Mesenchymal stem cell (in vitro differentiated cells and primary cell): Measurements from ENCODE around the gene PRTN3.

Source experiments
- DNase-seq: peaks from one replicate; pipeline ENCODE4 v3.0.0-alpha.2; 2013
- H2AFZ ChIP-seq: one replicate; pipeline ENCODE4 v1.6.1; 2013; ENCODE audit warnings: low read depth, mild to moderate bottlenecking, control low read depth, inconsistent platforms, low read length, moderate library complexity
- H2AK5ac ChIP-seq: 2 replicates; pipeline ENCODE4 v1.6.1; 2013; ENCODE audit warnings: low read length, moderate library complexity, mild to moderate bottlenecking, inconsistent platforms; ENCODE audit not compliant: severe bottlenecking
- H2BK120ac ChIP-seq: one replicate; pipeline ENCODE4 v1.6.1; 2013; ENCODE audit warnings: low read depth, mild to moderate bottlenecking, inconsistent platforms, low read length, moderate library complexity
- H2BK12ac ChIP-seq, 2 experiments: one replicate each; pipeline ENCODE4 v1.6.1; 2013; ENCODE audit warnings: inconsistent platforms in 2 of 2, low read length in 2 of 2, mild to moderate bottlenecking in 2 of 2, moderate library complexity in 2 of 2, control low read depth in 1 of 2
- H2BK15ac ChIP-seq: one replicate; pipeline ENCODE4 v1.6.1; 2013; ENCODE audit warnings: mild to moderate bottlenecking, low read depth, inconsistent platforms; ENCODE audit not compliant: poor library complexity, severe bottlenecking
- H2BK5ac ChIP-seq: 2 replicates; pipeline ENCODE4 v1.6.1; 2013; ENCODE audit warnings: low read depth, mild to moderate bottlenecking, low read length, control low read depth, inconsistent platforms; ENCODE audit not compliant: poor library complexity, severe bottlenecking
- H3K14ac ChIP-seq, 2 experiments: one replicate each; pipeline ENCODE4 v1.6.1; 2013; ENCODE audit warnings: inconsistent platforms in 2 of 2, low read length in 2 of 2, control low read depth in 1 of 2, mild to moderate bottlenecking in 1 of 2, moderate library complexity in 1 of 2
- H3K18ac ChIP-seq, 2 experiments: one replicate each; pipeline ENCODE4 v1.6.1; 2013; ENCODE audit warnings: inconsistent platforms in 2 of 2, low read length in 2 of 2, control low read depth in 1 of 2, low read depth in 1 of 2, mild to moderate bottlenecking in 1 of 2
- H3K23ac ChIP-seq, 2 experiments: one replicate each; pipeline ENCODE4 v1.6.1; 2013; ENCODE audit warnings: inconsistent platforms in 2 of 2, low read length in 2 of 2, mild to moderate bottlenecking in 2 of 2, moderate library complexity in 2 of 2, control low read depth in 1 of 2
- H3K27ac ChIP-seq: 2 replicates; pipeline ENCODE4 v1.5.1; 2013; ENCODE audit warnings: mild to moderate bottlenecking, moderate library complexity, low read length, control low read depth, inconsistent platforms; ENCODE audit not compliant: poor library complexity, severe bottlenecking
- H3K27me3 ChIP-seq, 2 experiments: 2 replicates each; pipeline versions ENCODE4 v1.6.1 to v1.7.0; 2013; ENCODE audit warnings: low read length in 2 of 2, mild to moderate bottlenecking in 2 of 2, moderate library complexity in 2 of 2, control low read depth in 1 of 2, inconsistent platforms in 1 of 2; ENCODE audit not compliant: control insufficient read depth in 1 of 2, insufficient read depth in 1 of 2
- H3K36me3 ChIP-seq, 2 experiments: 2 replicates each; pipeline versions ENCODE4 v1.6.1 to v1.7.0; 2013; ENCODE audit warnings: low read length in 2 of 2, control low read depth in 1 of 2, inconsistent platforms in 1 of 2, low read depth in 1 of 2, mild to moderate bottlenecking in 1 of 2; ENCODE audit not compliant: insufficient read depth in 2 of 2, control insufficient read depth in 1 of 2
- H3K4ac ChIP-seq, 2 experiments: one replicate each; pipeline ENCODE4 v1.6.1; 2013; ENCODE audit warnings: inconsistent platforms in 2 of 2, low read length in 2 of 2, mild to moderate bottlenecking in 2 of 2, moderate library complexity in 2 of 2, control low read depth in 1 of 2, low read depth in 1 of 2
- H3K4me1 ChIP-seq: 2 replicates; pipeline ENCODE4 v1.6.1; 2013; ENCODE audit warnings: low read depth, low read length, control low read depth; ENCODE audit not compliant: control insufficient read depth, insufficient read depth
- H3K4me2 ChIP-seq: 2 replicates; pipeline ENCODE4 v1.6.1; 2013; ENCODE audit warnings: low read length, mild to moderate bottlenecking, inconsistent platforms; ENCODE audit not compliant: poor library complexity, severe bottlenecking
- H3K4me3 ChIP-seq, 2 experiments: 2 replicates each; pipeline versions ENCODE4 v1.5.1 to v1.7.0; 2013; ENCODE audit warnings: low read length in 2 of 2, mild to moderate bottlenecking in 2 of 2, control low read depth in 1 of 2, low read depth in 1 of 2; ENCODE audit not compliant: insufficient read depth in 1 of 2
- H3K79me1 ChIP-seq: replicated peaks from 2 replicates; pipeline ENCODE4 v1.6.1; 2013; ENCODE audit warnings: mild to moderate bottlenecking, control low read depth, low read length, inconsistent platforms; ENCODE audit not compliant: poor library complexity, severe bottlenecking
- H3K9ac ChIP-seq: 2 replicates; pipeline ENCODE4 v1.7.0; 2013; ENCODE audit warnings: mild to moderate bottlenecking, low read length, moderate library complexity
- H3K9me3 ChIP-seq: 2 replicates; pipeline ENCODE4 v1.7.0; 2013; ENCODE audit warnings: mild to moderate bottlenecking, low read length; ENCODE audit not compliant: control insufficient read depth
- H4K8ac ChIP-seq: one replicate; pipeline ENCODE4 v1.6.1; 2013; ENCODE audit warnings: inconsistent platforms, mild to moderate bottlenecking, low read length, moderate library complexity
- H4K91ac ChIP-seq: one replicate; pipeline ENCODE4 v1.6.1; 2013; ENCODE audit warnings: mild to moderate bottlenecking, low read length, inconsistent platforms
- WGBS: methylation state at CpG from one replicate; pipeline ENCODE4 v1.1.7; 2013; ENCODE audit warnings: mixed read lengths; 5-methylcytosine and 5-hydroxymethylcytosine counted together

PRTN3 gene

GRCh38 chr19:885536-886224 is 44.9 kb downstream of the PRTN3 start:
- WGBS = 98% methylated on average over 63 of the region's 64 CpGs
- no peak overlapping the region for H2BK120ac ChIP-seq
- peaks cover 56% of the 10 kb centered on the region for H3K79me1 ChIP-seq
- no peak overlapping the region for H4K8ac ChIP-seq
- H3K36me3 ChIP-seq = peaks cover 74 to 91% of the 10 kb centered on the region in 2 experiments
- no peak for DNase-seq
- no peak overlapping the region for H2BK5ac ChIP-seq
- H3K4ac ChIP-seq = no peak overlapping the region
- H2AFZ ChIP-seq = no peak overlapping the region
- no peak overlapping the region for H2AK5ac ChIP-seq
- H4K91ac ChIP-seq = no peak overlapping the region
- no peak overlapping the region for H3K4me3 ChIP-seq
- H3K9me3 ChIP-seq = no peaks in the 10 kb centered on the region
- H3K27ac ChIP-seq = no peak overlapping the region
- no peak overlapping the region for H3K9ac ChIP-seq
- H2BK12ac ChIP-seq = no peak overlapping the region
- peaks cover 15% of the 10 kb centered on the region for H3K4me1 ChIP-seq
- no peaks in the 10 kb centered on the region for H3K27me3 ChIP-seq
- no peak overlapping the region for H3K14ac ChIP-seq
- H2BK15ac ChIP-seq = no peak overlapping the region
- H3K23ac ChIP-seq = no peak overlapping the region
- H3K18ac ChIP-seq = no peak overlapping the region
- no peak overlapping the region for H3K4me2 ChIP-seq

- no peak overlapping the region for H3K14ac ChIP-seq
- WGBS = 78% methylated on average over 14 of the region's 16 CpGs
- H3K4ac ChIP-seq = no peak overlapping the region
- no peak overlapping the region for H2AK5ac ChIP-seq
- DNase-seq = peak; percentile 76
- H2AFZ ChIP-seq = no peak overlapping the region
- H4K91ac ChIP-seq = no peak overlapping the region
- peaks cover 54% of the 10 kb centered on the region for H3K79me1 ChIP-seq
- H3K9me3 ChIP-seq = no peaks in the 10 kb centered on the region
- peaks cover 61 to 84% of the 10 kb centered on the region in 2 experiments for H3K36me3 ChIP-seq
- no peak overlapping the region for H2BK15ac ChIP-seq
- H3K4me3 ChIP-seq = no peak overlapping the region
- H3K9ac ChIP-seq = no peak overlapping the region
- H2BK5ac ChIP-seq = no peak overlapping the region
- H3K18ac ChIP-seq = no peak overlapping the region
- H4K8ac ChIP-seq = no peak overlapping the region
- H2BK12ac ChIP-seq = no peak overlapping the region
- no peak overlapping the region for H3K23ac ChIP-seq
- H3K27ac ChIP-seq = no peak overlapping the region
- H2BK120ac ChIP-seq = no peak overlapping the region
- H3K4me1 ChIP-seq = peaks cover 18% of the 10 kb centered on the region
- H3K27me3 ChIP-seq = no peaks in the 10 kb centered on the region
- no peak overlapping the region for H3K4me2 ChIP-seq
Measured at GRCh38 chr19:887072-887471, 46.3 kb downstream of the PRTN3 start.

GRCh38 chr19:887599-887998 is 46.8 kb downstream of the PRTN3 start:
- H3K18ac ChIP-seq = no peak overlapping the region
- H3K27me3 ChIP-seq = no peaks in the 10 kb centered on the region
- H3K27ac ChIP-seq = no peak overlapping the region
- no peak overlapping the region for H3K23ac ChIP-seq
- no peak for DNase-seq
- peaks cover 51% of the 10 kb centered on the region for H3K79me1 ChIP-seq
- peaks cover 56 to 79% of the 10 kb centered on the region in 2 experiments for H3K36me3 ChIP-seq
- no peak overlapping the region for H3K4ac ChIP-seq
- no peak overlapping the region for H3K9ac ChIP-seq
- H4K8ac ChIP-seq = no peak overlapping the region
- H2AK5ac ChIP-seq = no peak overlapping the region
- no peak overlapping the region for H2AFZ ChIP-seq
- H2BK120ac ChIP-seq = no peak overlapping the region
- H3K4me3 ChIP-seq = no peak overlapping the region
- 91% methylated on average over 10 of the region's 10 CpGs for WGBS
- no peak overlapping the region for H2BK15ac ChIP-seq
- H3K9me3 ChIP-seq = no peaks in the 10 kb centered on the region
- no peak overlapping the region for H3K14ac ChIP-seq
- H2BK5ac ChIP-seq = no peak overlapping the region
- no peak overlapping the region for H2BK12ac ChIP-seq
- H4K91ac ChIP-seq = no peak overlapping the region
- no peak overlapping the region for H3K4me2 ChIP-seq
- H3K4me1 ChIP-seq = peaks cover 20% of the 10 kb centered on the region

- H3K9ac ChIP-seq = no peak overlapping the region
- H3K4ac ChIP-seq = no peak overlapping the region
- no peak for DNase-seq
- no peak overlapping the region for H3K4me3 ChIP-seq
- H3K14ac ChIP-seq = no peak overlapping the region
- no peak overlapping the region for H2BK5ac ChIP-seq
- H4K8ac ChIP-seq = no peak overlapping the region
- no peak overlapping the region for H4K91ac ChIP-seq
- H3K4me1 ChIP-seq = peaks cover 14% of the 10 kb centered on the region
- no peak overlapping the region for H2BK15ac ChIP-seq
- no peak overlapping the region for H2BK12ac ChIP-seq
- no peak overlapping the region for H3K23ac ChIP-seq
- H3K18ac ChIP-seq = no peak overlapping the region
- 97% methylated on average over 30 of the region's 30 CpGs for WGBS
- no peak overlapping the region for H2AK5ac ChIP-seq
- no peaks in the 10 kb centered on the region for H3K9me3 ChIP-seq
- H3K27ac ChIP-seq = no peak overlapping the region
- H2BK120ac ChIP-seq = no peak overlapping the region
- no peak overlapping the region for H3K4me2 ChIP-seq
- H2AFZ ChIP-seq = no peak overlapping the region
- peaks cover 48% of the 10 kb centered on the region for H3K79me1 ChIP-seq
- H3K36me3 ChIP-seq = peaks cover 46 to 67% of the 10 kb centered on the region in 2 experiments
- H3K27me3 ChIP-seq = no peaks in the 10 kb centered on the region
Measured at GRCh38 chr19:888581-889385, 48.0 kb downstream of the PRTN3 start.
